Measurements from ENCODE around the gene STAT2.
"Not testable (repeated sequence)": the region's sequence is repeated elsewhere in the genome, so short reads cannot be mapped to it uniquely, and the experiment has no call there.

STAT2 gene

DNA sequence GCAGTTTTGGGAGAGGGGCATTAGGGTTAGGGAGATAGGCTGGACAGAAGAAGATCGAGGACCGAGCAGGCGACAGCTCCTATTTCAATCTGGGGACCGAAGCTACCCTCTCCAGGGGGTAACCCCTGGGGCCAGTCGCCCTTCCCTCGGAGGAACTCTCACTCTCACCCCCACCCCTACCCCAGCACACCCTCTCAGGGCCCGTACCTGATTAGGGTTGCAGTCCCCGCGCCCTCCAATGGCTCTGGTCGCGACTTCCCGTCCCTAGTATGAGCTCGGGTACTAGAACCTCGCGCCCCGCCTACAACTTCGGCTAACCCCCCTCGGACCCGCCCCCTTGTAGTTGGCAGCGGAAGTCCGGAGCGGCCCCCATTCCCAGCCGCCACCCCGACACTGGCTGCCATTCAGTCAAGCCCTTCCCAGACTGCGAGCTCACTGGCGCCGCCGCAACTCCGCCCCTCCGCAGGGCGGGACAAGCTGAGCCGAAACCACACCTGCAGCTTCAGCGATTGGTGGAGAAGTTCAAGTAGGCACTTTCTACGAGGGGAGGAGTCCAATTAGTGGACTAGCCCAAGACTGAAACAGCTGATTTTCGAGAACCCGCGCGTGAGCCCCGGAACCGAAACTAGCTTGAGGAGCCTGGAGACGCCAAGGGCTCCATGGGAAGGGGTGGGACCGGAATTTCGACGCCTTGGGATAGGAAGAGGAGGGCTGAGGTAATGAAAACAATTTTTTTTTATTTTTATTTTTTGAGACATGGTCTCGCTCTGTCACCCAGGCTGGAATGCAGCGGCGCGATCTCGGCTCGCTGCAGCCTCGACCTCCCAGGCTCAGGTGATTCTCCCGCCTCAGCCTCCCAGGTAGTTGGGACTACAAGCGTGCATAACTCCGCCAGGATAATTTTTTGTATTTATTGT is at the start of gene STAT2:
STAT2 (minus strand) TSS at position 257 of the 917 bp plus-strand sequence. CDS start 3,536 bp downstream, outside the sequence.
- peak; percentile 100 for DNase-seq (ENCODE audit: low spot score)

DNA sequence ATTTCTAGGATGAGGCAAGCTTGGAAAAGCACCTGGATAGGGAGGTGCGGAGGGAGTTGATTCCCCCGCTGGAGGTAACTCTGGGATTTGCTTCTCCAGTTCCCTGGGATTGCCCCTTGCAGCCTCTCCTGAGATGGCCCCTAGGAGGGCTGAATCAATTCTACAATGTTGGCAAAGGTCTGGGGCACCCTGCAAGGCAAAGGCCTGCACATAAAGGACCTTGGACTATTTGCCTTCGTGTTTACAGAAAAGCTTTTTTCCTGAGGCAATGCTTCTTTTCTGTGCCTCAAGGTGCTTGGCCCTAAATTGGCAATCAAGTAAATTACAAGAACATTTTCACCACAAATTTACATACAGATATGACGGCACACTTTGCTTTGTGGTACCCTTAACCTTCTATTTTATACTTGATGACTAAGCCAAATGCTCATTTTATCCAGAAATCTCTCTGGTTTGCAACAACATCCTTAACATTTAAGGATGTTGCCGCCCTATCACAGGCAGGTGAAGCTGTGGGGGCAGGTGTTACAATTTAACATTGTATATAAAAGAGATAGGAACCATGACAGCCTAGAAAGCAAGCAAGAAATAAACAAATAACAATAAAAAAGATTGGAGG is 49.0 kb upstream of the STAT2 start:
- DNase-seq (ENCODE audit: low spot score): no peak

DNA sequence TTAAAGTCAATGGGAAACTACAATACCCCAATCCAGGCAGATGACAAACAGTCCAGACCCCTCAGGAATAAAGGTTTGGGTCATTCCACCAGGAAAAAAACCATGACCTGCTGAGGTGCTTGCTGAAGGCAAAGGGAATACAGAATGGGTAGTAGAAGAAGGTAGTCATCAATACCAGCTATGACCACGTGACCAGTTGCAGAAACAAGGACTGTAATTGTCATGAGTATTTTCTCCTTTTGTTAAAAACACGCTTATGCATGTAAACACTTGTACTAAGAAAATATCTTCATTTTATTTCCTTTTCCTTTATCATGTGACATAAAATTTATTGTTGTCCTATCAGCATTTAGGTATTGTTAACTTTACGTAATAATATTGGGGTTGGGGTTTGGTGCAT is 44.3 kb upstream of the STAT2 start:
- DNase-seq (ENCODE audit: low spot score): not testable (repeated sequence)

DNA sequence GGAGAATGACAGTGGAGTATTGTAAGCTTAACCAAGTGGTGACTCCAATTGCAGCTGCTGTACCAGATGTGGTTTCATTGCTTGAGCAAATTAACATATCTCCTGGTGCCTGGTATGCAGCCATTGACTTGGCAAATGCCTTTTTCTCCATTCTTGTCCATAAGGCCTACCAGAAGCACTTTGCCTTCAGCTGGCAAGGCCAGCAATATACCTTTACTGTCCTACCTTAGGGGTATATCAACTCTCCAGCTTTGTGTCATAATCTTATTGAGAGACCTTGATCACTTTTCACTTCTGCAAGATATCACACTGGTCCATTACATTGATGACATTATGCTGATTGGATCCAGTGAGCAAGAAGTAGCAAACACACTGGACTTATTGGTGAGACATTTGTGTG is 41.7 kb upstream of the STAT2 start:
- not testable (repeated sequence) for DNase-seq (ENCODE audit: low spot score)

DNA sequence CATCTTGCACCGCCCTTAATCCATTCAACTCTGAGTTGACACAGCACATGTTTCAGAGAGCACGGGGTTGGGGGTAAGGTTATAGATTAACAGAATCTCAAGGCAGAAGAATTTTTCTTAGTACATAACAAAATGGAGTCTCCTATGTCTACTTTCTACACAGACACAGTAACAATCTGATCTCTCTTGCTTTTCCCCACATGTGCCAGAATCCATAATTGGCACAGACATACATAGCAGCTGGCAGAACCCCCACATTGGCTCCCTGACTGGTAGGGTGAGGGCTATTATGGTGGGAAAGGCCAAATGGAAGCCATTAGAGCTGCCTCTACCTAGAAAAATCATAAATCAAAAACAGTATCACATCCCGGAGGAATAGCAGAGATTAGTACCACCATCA is 41.2 kb upstream of the STAT2 start:
- DNase-seq (ENCODE audit: low spot score): not testable (repeated sequence)

DNA sequence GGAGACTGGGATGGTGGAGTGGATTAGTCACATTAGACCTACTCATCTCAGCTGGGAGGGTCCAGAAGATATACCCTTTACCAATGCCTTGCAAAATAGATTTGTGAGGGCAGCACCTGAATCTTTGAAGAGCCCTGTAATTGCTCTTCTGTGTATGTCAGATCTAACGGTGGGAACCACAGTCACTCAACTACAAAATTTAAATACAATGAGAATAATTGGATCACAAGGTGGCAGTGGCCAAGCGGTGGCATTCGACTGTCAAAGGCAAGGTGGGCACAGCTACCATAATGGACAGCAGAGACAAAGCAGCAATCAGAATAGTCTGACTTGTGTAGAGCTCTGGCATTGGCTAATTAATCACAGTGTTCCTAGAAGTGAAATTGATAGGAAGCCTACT is 39.6 kb upstream of the STAT2 start:
- not testable (repeated sequence) for DNase-seq (ENCODE audit: low spot score)

DNA sequence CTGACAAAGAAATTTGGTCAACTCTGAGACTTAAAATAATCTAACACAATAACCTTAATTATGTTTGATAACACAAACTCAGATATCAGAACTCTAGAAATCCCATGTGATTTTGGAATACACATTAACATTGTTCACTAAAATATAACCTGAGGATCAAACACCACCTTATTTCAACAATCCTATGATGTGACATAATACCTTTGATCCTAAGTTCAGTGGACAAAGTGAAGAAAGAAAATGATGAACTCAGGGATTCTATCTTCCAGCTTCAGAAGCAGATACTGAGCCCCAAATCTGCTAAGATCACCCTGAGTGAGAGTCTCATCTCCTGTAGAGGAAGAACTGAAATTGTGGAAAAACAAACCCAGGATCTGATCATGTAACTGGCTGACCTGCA is 38.4 kb upstream of the STAT2 start:
- DNase-seq (ENCODE audit: low spot score): no peak

DNA sequence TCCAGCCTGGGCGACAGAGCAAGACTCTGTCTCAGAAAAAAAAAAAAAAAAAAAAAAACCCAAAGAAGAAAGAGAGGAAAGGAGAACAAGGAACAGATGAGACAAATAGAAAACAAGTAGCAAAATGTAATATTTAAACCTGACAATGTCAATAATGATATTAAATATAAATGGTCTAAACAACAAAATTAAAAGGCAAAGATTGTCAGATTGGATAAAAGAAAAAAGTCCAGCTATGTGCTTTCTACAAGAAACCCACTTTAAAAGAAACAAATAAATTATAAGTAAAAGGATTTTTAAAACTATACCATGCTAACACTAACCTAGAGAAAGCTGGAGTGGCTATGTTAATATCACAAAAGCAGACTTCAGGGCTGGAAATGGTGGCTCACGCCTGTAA is 32.4 kb upstream of the STAT2 start:
- no peak for DNase-seq (ENCODE audit: low spot score)

DNA sequence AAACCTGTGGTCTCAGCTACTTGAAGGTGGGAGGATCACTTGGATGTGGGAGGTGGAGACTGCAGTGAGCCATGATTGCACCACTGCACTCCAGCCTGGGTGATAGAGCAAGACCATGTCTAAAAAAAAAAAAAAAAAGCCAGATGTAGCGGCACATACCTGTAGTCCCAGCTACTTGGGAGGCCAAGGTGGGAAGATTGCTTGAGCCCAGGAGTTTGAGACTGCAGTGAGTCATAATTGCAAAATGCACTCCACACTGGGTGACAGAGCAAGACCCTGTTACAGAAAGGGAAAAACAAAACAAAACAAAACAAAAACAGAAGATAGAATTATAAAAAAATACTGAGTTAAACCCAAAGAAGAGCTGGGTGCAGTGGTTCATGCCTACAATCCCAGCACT is 31.8 kb upstream of the STAT2 start:
- no peak for DNase-seq (ENCODE audit: low spot score)

DNA sequence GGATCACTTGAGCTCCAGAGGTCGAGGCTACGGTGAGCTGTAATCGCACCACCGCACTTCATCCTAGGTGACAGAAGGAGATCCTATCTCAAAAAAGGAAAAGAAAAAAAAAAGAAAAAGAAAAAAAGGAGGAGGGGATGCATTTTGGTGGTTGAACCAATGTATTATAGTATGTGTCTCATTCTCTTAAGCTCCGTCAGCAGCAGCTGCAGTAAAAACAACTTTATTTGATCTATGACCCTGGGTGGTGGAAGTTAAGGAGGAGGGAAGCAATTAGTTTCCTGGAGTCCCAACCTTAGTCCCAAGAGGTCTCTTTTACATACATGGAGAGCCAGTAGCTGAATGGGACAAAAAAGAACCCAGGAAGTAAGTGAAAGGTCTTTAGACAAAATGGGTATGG is 29.5 kb upstream of the STAT2 start:
- no peak for DNase-seq (ENCODE audit: low spot score)

DNA sequence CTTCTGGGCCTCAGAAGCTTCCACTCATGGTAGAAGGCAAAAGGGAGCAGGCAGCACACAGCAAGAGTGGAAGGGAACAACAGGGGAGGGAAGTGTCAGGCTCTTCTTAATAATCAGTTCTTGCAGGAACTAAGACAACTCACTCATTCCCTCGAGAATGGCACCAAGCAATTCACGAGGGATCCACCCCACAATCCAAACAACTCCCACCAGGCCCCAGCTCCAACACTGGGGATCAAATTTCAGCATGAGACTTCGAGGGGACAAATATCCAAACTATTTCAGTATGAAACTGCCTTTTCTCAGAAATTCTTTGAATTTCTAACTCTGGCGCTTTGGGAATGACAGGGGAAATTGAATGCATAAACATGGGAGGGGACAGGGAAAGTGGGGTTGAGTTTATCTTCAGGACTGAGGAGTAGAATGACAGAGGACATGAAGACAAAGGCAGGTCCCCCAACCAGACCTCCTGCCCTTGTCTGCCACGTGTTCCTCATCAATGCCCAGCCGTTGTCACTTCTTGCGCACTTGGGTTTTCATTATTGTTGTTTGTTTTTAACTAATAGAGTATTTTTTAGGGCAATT is 27.3 kb upstream of the STAT2 start:
- no peak for DNase-seq (ENCODE audit: low spot score)

DNA sequence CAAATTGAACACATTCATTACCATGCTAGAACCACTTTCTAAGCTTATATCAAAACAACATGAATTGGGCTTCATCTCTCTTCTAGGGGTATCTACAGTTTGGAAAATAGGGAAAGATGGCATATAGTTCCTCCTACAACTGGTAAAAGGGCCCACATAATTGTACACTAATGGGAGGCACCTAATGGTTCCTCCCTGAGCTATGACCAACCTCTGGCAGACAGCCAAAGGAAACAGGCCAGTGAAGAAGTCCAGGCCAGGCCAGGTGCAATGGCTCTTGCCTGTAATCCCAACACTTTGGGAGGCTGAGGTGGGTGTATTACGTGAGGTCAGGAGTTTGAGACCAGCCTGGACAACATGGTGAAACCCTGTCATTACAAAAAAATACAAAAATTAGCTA is 26.0 kb upstream of the STAT2 start:
- no peak for DNase-seq (ENCODE audit: low spot score)

DNA sequence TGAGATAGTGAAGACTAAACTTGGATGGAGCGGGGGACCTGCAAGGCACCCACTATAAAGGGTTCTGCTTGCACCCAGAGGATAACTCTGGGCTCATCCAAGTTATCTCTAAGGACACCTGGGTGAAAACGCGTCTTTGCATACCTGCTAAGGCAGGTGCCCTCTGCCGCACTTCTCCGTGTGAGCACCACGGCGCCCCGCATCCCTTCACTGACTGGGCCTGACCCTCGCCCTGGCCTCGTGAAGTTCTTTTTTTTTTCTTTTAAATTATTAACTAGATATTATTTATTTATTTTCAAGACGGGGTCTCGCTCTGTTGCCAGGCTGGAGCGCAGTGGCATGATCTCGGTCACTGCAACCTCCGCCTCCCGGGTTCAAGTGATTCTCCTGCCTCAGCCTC is 22.7 kb upstream of the STAT2 start:
- DNase-seq (ENCODE audit: low spot score): no peak

DNA sequence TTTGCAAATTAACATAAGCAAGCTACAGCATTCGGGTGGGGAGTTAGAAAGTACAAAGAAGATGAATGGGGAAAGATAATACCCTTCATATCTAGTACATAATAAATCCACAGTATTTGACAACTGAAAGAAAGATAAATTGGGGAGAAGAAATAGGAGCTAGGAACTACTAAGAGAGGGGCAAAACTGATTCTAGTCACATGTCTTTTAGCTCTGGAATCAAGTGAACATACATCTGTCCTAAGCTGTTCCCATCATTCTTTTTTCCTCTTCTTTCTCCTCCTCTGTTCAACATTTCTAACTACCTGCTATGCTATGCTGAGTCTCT is 18.0 kb upstream of the STAT2 start:
- no peak for DNase-seq (ENCODE audit: low spot score)

DNA sequence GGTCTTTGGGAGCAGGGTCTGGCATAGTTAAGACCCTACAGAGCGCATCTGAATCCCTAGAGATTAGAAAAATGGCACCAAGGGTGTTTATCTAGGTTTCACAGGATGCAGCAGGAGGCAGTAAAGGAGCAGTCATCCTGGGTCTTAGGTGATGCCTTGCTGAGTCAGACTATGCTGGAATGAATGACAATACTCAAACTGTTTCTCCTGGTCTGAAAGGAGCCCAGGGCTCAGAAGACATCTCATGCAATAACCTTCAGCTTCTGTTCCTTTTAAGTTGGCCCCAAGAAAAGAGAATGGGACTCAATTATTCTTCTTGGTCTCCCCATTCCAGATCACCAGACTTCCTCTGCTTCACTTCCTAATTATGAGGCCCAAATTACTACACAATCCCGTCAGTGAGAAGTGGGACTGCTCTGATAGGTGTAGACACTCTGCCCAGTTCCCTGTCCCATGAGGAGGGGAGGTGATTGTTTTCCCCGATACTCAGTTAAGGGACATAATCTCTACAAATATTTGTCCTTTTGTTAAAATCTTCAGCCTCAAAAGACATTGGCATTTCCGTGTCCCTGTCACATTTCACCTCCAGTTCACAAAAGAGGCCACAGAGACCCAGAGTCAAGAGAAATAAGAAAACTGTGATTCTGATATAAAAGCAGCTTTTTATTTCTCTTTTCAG is 17.5 kb upstream of the STAT2 start:
- DNase-seq (ENCODE audit: low spot score): no peak

DNA sequence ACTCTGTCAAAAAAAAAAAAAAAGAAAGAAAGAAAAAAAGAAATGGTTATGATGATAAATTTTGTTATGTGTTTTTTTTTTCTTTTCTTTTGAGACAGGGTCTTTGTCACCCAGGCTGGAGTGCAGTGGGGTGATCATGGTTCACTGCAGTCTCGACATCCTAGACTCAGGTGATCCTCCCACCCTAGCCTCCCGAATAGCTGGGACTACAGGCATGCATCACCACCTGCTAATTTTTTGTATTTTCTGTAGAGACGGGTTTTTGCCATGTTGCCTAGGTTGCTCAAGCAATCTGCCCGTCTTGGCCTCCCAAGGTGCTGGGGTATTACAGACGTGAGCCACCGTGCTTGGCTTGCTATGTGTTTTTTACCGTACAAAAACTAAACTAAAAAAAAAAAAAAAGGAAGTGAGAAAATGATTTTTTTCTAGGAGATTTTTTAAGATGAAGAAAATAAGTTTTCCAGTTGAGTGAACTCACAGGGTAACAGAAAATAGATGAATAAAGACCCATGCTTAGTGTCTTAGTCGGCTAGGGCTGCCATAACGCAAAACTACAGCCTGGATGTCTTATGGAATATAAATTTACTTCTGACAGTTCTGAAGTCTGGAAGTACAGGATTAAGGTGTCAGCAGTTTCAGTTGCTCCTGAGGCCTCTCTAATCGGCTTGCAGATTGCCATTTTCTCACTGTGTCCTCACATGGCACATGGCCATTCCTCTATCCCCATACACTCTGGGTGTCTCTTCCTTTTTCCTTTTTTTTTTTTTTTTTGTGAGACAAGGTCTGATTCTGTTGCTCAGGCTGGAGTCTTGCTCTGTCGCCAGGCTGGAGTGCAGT is 15.9 kb upstream of the STAT2 start:
- no peak for DNase-seq (ENCODE audit: low spot score)

DNA sequence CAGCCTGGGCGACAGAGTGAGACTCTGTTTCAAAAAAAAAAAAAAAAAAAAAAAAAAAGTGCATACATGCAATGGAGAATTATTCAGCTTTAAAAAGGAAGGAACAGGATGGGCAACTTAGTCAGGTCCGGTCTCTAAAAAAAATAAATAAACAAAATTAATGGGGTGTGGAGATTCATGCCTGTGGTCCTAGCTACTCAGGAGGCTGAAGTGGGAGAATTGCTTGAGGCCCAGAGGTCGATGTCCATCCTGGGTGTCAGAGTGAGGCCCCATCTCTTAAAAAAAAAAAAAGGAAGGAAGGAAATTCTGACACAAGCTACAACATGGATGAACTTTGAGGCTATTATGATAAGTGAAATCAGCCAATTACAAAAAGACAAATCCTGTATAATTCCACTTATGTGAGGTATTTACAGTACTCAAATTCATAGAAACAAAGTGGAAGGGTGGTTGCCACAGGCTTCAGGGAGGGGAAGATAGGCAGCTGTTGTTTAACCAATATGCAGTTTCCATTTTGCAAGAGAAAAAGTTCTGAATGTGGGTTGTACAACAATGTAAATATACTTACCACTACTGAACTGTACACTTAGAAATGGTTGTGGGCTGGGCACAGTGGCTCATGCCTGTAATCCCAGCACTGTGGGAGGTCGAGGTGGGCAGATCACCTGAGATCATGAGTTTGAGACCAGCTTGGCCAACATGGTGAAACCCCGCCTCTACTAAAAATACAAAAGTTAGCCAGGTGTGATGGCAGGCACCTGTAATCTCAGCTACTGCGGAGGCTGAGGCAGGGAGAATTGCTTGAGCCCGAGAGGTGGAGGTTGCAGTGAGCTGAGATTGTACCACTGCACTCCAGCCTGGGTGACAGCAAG is 15.1 kb upstream of the STAT2 start:
- DNase-seq (ENCODE audit: low spot score): no peak

DNA sequence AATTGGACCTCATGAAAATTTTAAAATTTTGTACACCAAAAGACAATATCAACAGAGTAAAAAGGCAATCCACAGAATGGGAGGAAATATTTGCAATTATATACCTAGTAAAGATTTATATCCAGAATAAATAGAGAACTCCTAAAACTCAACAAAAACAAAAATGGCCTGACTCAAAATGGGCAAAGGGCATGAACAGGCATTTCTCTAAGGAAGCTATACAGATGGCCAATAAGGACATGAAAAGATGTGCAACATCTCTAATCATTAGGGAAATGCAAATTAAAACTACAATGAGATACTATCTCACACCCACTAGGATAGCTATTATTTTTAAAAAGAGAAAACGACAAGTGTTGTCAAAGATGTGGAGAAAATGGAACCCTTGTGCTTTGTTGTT is 13.6 kb upstream of the STAT2 start:
- no peak for DNase-seq (ENCODE audit: low spot score)

DNA sequence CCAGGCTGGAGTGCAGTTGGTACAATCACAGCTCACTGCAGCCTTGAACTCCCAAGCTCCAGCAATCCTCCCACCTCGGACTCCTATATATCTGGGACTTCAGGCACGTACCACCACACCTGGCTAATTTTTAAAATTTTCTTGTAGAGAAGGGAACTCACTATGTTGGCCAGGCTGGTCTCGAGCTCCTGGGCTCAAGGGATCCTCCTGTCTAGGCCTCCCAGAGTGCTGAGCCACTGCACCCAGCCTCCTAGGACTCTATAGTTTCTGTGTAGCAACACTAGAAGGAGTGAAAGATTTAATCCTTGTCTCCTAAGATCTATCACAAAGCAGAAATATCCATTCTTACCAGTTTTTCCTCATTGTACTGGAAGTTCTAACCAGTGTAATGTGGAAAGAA is 7.0 kb upstream of the STAT2 start:
- DNase-seq (ENCODE audit: low spot score): no peak

DNA sequence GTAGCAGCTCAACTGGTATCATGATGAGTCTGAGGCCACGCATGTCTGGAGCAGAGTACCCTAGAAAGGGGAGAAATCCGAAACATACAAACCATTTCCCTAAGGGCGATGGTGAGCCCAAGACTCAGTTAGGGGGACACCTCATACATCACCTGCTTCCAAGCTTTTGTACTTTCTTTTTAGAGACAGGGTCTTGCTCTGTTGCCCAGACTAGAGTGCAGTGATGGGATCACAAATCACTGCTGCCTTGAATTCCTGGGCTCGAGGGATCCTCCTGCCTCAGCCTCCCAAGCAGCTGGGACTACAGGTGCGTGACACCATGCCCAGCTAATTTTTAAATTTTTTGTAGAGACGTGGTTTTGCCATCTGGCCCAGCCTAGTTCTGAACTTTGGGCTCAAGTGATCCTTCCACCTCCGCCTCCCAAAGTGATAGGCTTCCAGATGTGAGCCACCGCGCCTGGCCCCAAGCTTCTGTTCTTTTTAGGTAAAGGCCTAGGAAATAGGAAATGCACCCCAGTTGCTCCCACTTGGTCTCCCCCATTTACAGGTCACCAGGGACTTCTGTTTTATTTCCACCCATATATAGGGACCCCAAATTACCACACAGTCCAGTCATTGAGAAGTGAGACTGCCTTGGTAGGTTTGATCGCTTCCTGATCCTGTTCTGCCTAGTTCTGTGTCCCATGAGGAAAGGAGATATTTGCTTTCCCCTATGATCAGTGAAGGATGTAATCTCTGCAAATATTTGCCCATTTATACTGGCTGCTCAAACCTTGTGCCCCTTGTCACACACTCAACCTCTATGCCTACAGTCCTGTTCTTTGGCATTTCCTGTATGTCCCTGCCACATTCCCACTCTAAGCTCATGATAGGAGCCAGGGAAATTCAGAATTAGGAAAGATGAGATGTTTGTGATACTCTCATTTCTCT is 2.5 kb upstream of the STAT2 start, which contains the start of gene APOF:
APOF (minus strand) TSS at position 728 of the 930 bp plus-strand sequence; CDS start at position 616, 112 bp downstream.
- no peak for DNase-seq (ENCODE audit: low spot score)
